Upper lobe of left lung (tissue), 4 donors: ENCODE measurements around the gene LRP1-AS.

ENCODE experiments used
- CTCF ChIP-seq, 6 experiments: fragments of 450-650 bp in 4 of 6; fragments of 200-600 bp in 2 of 6; sonication (generic) in 2 of 6; IDR thresholded peaks; one replicate each; pipeline ENCODE4 v1.5.1; 2016 to 2019; ENCODE audit warnings: antibody characterized with exemption in 6 of 6
- EP300 ChIP-seq, 4 donors: sonication (generic); formaldehyde crosslinking; IDR thresholded peaks; one replicate each; pipeline ENCODE4 v1.5.1; 2017; ENCODE audit warnings: antibody characterized with exemption in 4 of 4, control low read depth in 2 of 4
- POLR2A ChIP-seq, 4 donors: fragments of 450-650 bp; IDR thresholded peaks; one replicate each; pipeline ENCODE4 v1.5.1; 2016 to 2017; ENCODE audit warnings: antibody characterized with exemption in 4 of 4, mild to moderate bottlenecking in 2 of 4
- POLR2AphosphoS5 ChIP-seq, 2 donors: sonication (generic); formaldehyde crosslinking; IDR thresholded peaks; one replicate each; pipeline ENCODE4 v1.5.1; 2017; ENCODE audit warnings: antibody characterized with exemption in 2 of 2

DNA sequence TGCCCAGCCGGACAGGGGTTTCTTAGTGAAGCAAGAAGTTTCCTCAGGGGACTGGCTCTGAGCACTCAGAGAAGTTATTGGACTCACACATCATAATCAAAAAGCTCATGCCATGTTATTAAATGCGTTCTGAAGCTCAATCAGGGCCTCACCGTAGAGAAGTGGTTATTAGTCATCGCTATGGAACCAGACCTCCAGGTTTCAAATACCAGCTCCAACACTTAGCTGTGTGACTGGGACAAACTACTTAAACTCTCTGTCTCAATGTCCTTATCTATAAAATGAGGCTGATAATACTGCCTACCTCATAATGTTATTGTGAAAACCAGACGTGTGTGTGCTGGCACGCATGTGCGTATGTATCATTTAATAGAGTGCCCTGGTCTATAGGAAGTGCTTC, 43.6 kb downstream of the LRP1-AS start:
- no peak for TF ChIP-seq POLR2A (IDR thresholded peaks at IDR 0.05)
- TF ChIP-seq CTCF (IDR thresholded peaks at IDR 0.05), result no peak
- TF ChIP-seq POLR2AphosphoS5 (IDR thresholded peaks at IDR 0.05), result no peak
- TF ChIP-seq EP300 (IDR thresholded peaks at IDR 0.05), result no peak
